H1 (cell line): ENCODE results near the gene BLOC1S1. TPM values are rescaled to one million over a fixed set of nuclear protein-coding genes. Genes with fewer than 3 reads are reported as not detected.
A peak's percentile ranks its signal among the peaks of the same experiment; 100 is the strongest.

Source experiments
- CTCF ChIA-PET: fragments of 300-600 bp; sonication (Branson Sonifier 250); formaldehyde crosslinking; loops from one replicate; lab custom pipeline; 2021; ENCODE audit not compliant: partially characterized antibody; lab: Charles Lee
- POLR2A ChIA-PET: fragments of 300-600 bp; sonication (Branson Sonifier 250); formaldehyde crosslinking; loops from one replicate; lab custom pipeline; 2021; ENCODE audit warnings: inconsistent platforms; ENCODE audit not compliant: partially characterized antibody; lab: Charles Lee
- DNase-seq, 2 experiments: peaks; one replicate each; pipeline versions ENCODE4 v3.0.0 to v3.0.0-alpha.2; 2010 to 2022; ENCODE audit warnings: low spot score in 2 of 2, low read depth in 1 of 2, mixed read lengths in 1 of 2
- FAIRE-seq: peaks from 2 replicates; lab custom pipeline; 2011; peaks lifted over from hg19 to GRCh38; lab: Jason Lieb, UNC
- H2AFZ ChIP-seq: 2 replicates; pipeline ENCODE4 v1.8.1; 2012; ENCODE audit warnings: low read length, inconsistent platforms
- H2AK5ac ChIP-seq: 2 replicates; pipeline ENCODE4 v1.6.1; 2013; ENCODE audit warnings: low read depth, low read length
- H2BK120ac ChIP-seq: replicated peaks from 2 replicates; pipeline ENCODE3; 2013; ENCODE audit warnings: low read depth, low read length, inconsistent platforms
- H2BK12ac ChIP-seq: 2 replicates; pipeline ENCODE4 v1.6.1; 2013; ENCODE audit warnings: low read depth, low read length
- H2BK15ac ChIP-seq: 2 replicates; pipeline ENCODE4 v1.6.1; 2013; ENCODE audit warnings: low read length
- H2BK20ac ChIP-seq: 2 replicates; pipeline ENCODE4 v1.6.1; 2013; ENCODE audit warnings: low read length
- H2BK5ac ChIP-seq: 2 replicates; pipeline ENCODE4 v1.6.1; 2013; ENCODE audit warnings: low read depth, low read length
- H3K14ac ChIP-seq: 2 replicates; pipeline ENCODE4 v1.6.1; 2013; ENCODE audit warnings: inconsistent platforms; ENCODE audit not compliant: insufficient read length
- H3K18ac ChIP-seq: 2 replicates; pipeline ENCODE4 v1.6.1; 2013; ENCODE audit warnings: low read length; ENCODE audit errors: extremely low read depth
- H3K23ac ChIP-seq: 2 replicates; pipeline ENCODE4 v1.6.1; 2013; ENCODE audit warnings: inconsistent platforms; ENCODE audit not compliant: insufficient read length
- H3K23me2 ChIP-seq: 2 replicates; pipeline ENCODE4 v1.6.1; 2013; ENCODE audit warnings: low read depth, low read length
- H3K27ac ChIP-seq: 2 replicates; pipeline ENCODE4 v1.6.1; 2011; ENCODE audit warnings: low read depth, low read length, inconsistent platforms
- H3K27me3 ChIP-seq, 4 experiments: replicated peaks in 1 of 4; 1 replicate in 1 of 4; 2 replicates in 3 of 4; pipeline versions ENCODE4 v1.6.1 to v1.8.1; 2011 to 2013; ENCODE audit warnings: low read length in 3 of 4, mild to moderate bottlenecking in 3 of 4, inconsistent platforms in 2 of 4, mixed read lengths in 2 of 4, moderate library complexity in 1 of 4; ENCODE audit not compliant: control insufficient read depth in 3 of 4, insufficient read depth in 3 of 4; ENCODE audit errors: extremely low read depth in 1 of 4
- H3K36me3 ChIP-seq, 4 experiments: 2 replicates each; pipeline versions ENCODE4 v1.6.1 to v1.8.1; 2011 to 2013; ENCODE audit warnings: mild to moderate bottlenecking in 4 of 4, low read length in 3 of 4, moderate library complexity in 2 of 4, control low read depth in 1 of 4, inconsistent platforms in 1 of 4; ENCODE audit not compliant: insufficient read depth in 4 of 4, control insufficient read depth in 2 of 4
- H3K4ac ChIP-seq: replicated peaks from 2 replicates; pipeline ENCODE3; 2013; ENCODE audit warnings: low read length, low read depth, mixed read lengths, inconsistent platforms; ENCODE audit not compliant: insufficient read length
- H3K4me1 ChIP-seq, 4 experiments: replicated peaks in 1 of 4; 1 replicate in 1 of 4; 2 replicates in 3 of 4; pipeline versions ENCODE4 v1.6.1 to v1.8.1; 2011 to 2013; ENCODE audit warnings: low read length in 3 of 4, inconsistent platforms in 2 of 4, mixed read lengths in 1 of 4; ENCODE audit not compliant: insufficient read depth in 4 of 4, control insufficient read depth in 3 of 4
- H3K4me2 ChIP-seq, 2 experiments: 2 replicates each; pipeline versions ENCODE4 v1.6.1 to v1.8.1; 2011 to 2013; ENCODE audit warnings: low read depth in 2 of 2, low read length in 2 of 2, control low read depth in 1 of 2, inconsistent platforms in 1 of 2, mild to moderate bottlenecking in 1 of 2; ENCODE audit not compliant: insufficient read depth in 1 of 2
- H3K4me3 ChIP-seq, 4 experiments: fragments of 200-600, 300-600 bp in 1 of 4; sonication (generic), shearing (Covaris generic), sonication (Bioruptor Twin) in 1 of 4; 2 replicates each; pipeline versions ENCODE4 v1.5.1 to v1.8.1; 2011 to 2016; ENCODE audit warnings: low read length in 4 of 4, low read depth in 3 of 4, control low read depth in 2 of 4, inconsistent platforms in 2 of 4, mild to moderate bottlenecking in 2 of 4, mixed read lengths in 1 of 4, moderate library complexity in 1 of 4; ENCODE audit not compliant: insufficient read depth in 2 of 4; ENCODE audit errors: extremely low read depth in 1 of 4
- H3K56ac ChIP-seq: replicated peaks from 2 replicates; pipeline ENCODE3; 2013; ENCODE audit warnings: low read depth, mild to moderate bottlenecking, mixed read lengths, low read length, inconsistent platforms; ENCODE audit not compliant: insufficient read length
- H3K79me1 ChIP-seq: 2 replicates; pipeline ENCODE4 v1.6.1; 2013; ENCODE audit warnings: low read depth, low read length, control low read depth
- H3K79me2 ChIP-seq, 2 experiments: 2 replicates each; pipeline versions ENCODE4 v1.6.1 to v1.8.1; 2012 to 2013; ENCODE audit warnings: low read length in 2 of 2, mild to moderate bottlenecking in 2 of 2, inconsistent platforms in 1 of 2; ENCODE audit not compliant: insufficient read depth in 2 of 2, control insufficient read depth in 1 of 2
- H3K9ac ChIP-seq, 4 experiments: replicated peaks in 1 of 4; 1 replicate in 1 of 4; 2 replicates in 3 of 4; pipeline versions ENCODE4 v1.6.1 to v1.8.1; 2011 to 2013; ENCODE audit warnings: low read depth in 3 of 4, low read length in 3 of 4, control low read depth in 2 of 4, mild to moderate bottlenecking in 2 of 4, moderate library complexity in 2 of 4, inconsistent platforms in 1 of 4; ENCODE audit errors: extremely low read depth in 1 of 4
- H3K9me3 ChIP-seq, 2 experiments: 2 replicates each; pipeline versions ENCODE4 v1.6.1 to v1.8.1; 2012 to 2013; ENCODE audit warnings: mild to moderate bottlenecking in 2 of 2, moderate library complexity in 2 of 2, control low read depth in 1 of 2, inconsistent platforms in 1 of 2, low read depth in 1 of 2, low read length in 1 of 2, mixed read lengths in 1 of 2; ENCODE audit not compliant: insufficient read depth in 2 of 2
- H4K20me1 ChIP-seq, 2 experiments: replicated peaks in 1 of 2; 2 replicates each; pipeline versions ENCODE3 to v1.8.1; 2011 to 2013; ENCODE audit warnings: inconsistent platforms in 2 of 2, low read length in 2 of 2, mild to moderate bottlenecking in 1 of 2; ENCODE audit not compliant: insufficient read depth in 2 of 2, control insufficient read depth in 1 of 2
- H4K5ac ChIP-seq: 2 replicates; pipeline ENCODE4 v1.6.1; 2013; ENCODE audit warnings: low read length, low read depth, mixed read lengths, inconsistent platforms; ENCODE audit not compliant: insufficient read length
- H4K8ac ChIP-seq: 2 replicates; pipeline ENCODE4 v1.8.0; 2013; ENCODE audit warnings: mild to moderate bottlenecking, moderate library complexity, low read length, inconsistent platforms; ENCODE audit not compliant: insufficient read depth; ENCODE audit errors: extremely low read depth
- H4K91ac ChIP-seq: replicated peaks from 2 replicates; pipeline ENCODE3; 2013; ENCODE audit warnings: low read length, mixed read lengths, inconsistent platforms; ENCODE audit not compliant: insufficient read length
- RAD21 ChIP-seq, 2 experiments: IDR thresholded peaks in 1 of 2; conservative IDR thresholded peaks in 1 of 2; 2 replicates each; pipeline ENCODE4 v1.6.1; 2011; ENCODE audit warnings: low read depth in 2 of 2, low read length in 2 of 2, improper control_type of control experiment in 1 of 2, inconsistent platforms in 1 of 2, mild to moderate bottlenecking in 1 of 2, moderate library complexity in 1 of 2
- ZNF274 ChIP-seq: IDR thresholded peaks from 2 replicates; pipeline ENCODE4 v1.7.0; 2012; ENCODE audit warnings: low read length, borderline replicate concordance; ENCODE audit errors: extremely low read depth
- WGBS, 2 experiments: shearing (Covaris generic) in 1 of 2; methylation state at CpG; one replicate each; pipeline versions ENCODE4 v1.1.6 to v1.1.7; 2013 to 2015; ENCODE audit warnings: low lambda C conversion rate in 2 of 2, mixed read lengths in 2 of 2, inconsistent platforms in 1 of 2, low coverage in 1 of 2, missing lambda C conversion rate in 1 of 2; ENCODE audit not compliant: insufficient replicate concordance in 2 of 2, insufficient coverage in 1 of 2, insufficient read length in 1 of 2; ENCODE audit errors: extremely low coverage in 1 of 2, missing lambda C conversion rate in 1 of 2; 5-methylcytosine and 5-hydroxymethylcytosine counted together
- polyA plus RNA-seq, 7 experiments: library from polyadenylated mRNA; depleted of rRNA in 3 of 7; stranded (reverse) in 5 of 7; unstranded in 2 of 7; fragments of >200 nt in 5 of 7; fragments of 200-250 nt in 2 of 7; gene quantifications; 1 replicate in 5 of 7; 2 replicates in 1 of 7; 4 replicates in 1 of 7; pipeline versions ENCODE4 v1.2.1 to v1.2.3, GENCODE V29; 2011 to 2013; ENCODE audit warnings: missing spikeins in 2 of 7, mixed read lengths in 2 of 7
- total RNA-seq: library from RNA; stranded (reverse); fragmentation: NEBNext Ultra II Directional; extraction: Animal tissue kit (Norgen Biotek cat#: 25700); gene quantifications from 2 replicates; pipeline ENCODE4 v1.2.1, GENCODE V29; 2021
- TF ChIP-seq, protein P1 (sequence below), 3 experiments: IDR thresholded peaks; 1 replicate in 2 of 3; 2 replicates in 1 of 3; pipeline versions ENCODE4 v1.5.1 to v1.6.1; 2011; ENCODE audit warnings: low read length in 3 of 3, mild to moderate bottlenecking in 3 of 3, inconsistent platforms in 2 of 3, low read depth in 1 of 3, moderate library complexity in 1 of 3; ENCODE audit not compliant: insufficient read depth in 1 of 3; ENCODE audit errors: control extremely low read depth in 1 of 3

Gene BLOC1S1
- total and polyA plus RNA-seq, 2 of the 8 experiments (the other 6 are each of a cell fraction or from before 2014, with no cell fraction given): 91.1 to 185 TPM

GRCh38 chr12:55720894-55721444 lies 5.1 kb downstream of the BLOC1S1 start:
- DNase-seq: no peak
- Histone ChIP-seq H3K79me1 (peaks cover 5% of the 10 kb centered on the region), H3K56ac (no peak overlapping the region), H3K4me2 (no peak overlapping the region), H3K4ac (no peak overlapping the region), H3K4me1 (peaks cover 4 to 27% (median 18%) of the 10 kb centered on the region in 4 experiments), H3K9ac (no peak overlapping the region), H2AK5ac (no peak overlapping the region), H3K23me2 (peaks cover 8% of the 10 kb centered on the region; the same call in 1 of the 2 replicates), H3K4me3 (no peak overlapping the region), H3K79me2 (peaks cover 0 to 9% of the 10 kb centered on the region in 2 experiments; a peak in 1 of 4 replicates), H3K14ac (no peak overlapping the region), H3K36me3 (peaks cover 6 to 19% (median 14%) of the 10 kb centered on the region in 4 experiments; a peak in 5 of 8 replicates), H4K20me1 (peaks cover 4 to 5% of the 10 kb centered on the region in 2 experiments), H2BK120ac (no peak overlapping the region), H2BK20ac (no peak overlapping the region), H3K9me3 (no peaks in the 10 kb centered on the region), H4K5ac (no peak overlapping the region), H4K8ac (0 out of 2 replicates have a peak overlapping the region, but pooled peaks have one; percentile 7), H3K27me3 (no peaks in the 10 kb centered on the region), H2BK5ac (no peak overlapping the region), H2BK15ac (no peak overlapping the region), H2AFZ (no peak overlapping the region), H3K18ac (no peak overlapping the region), H2BK12ac (peak overlapping the region; percentile 46; the same call in 1 of the 2 replicates), H4K91ac (no peak overlapping the region), H3K23ac (no peak overlapping the region), H3K27ac (no peak overlapping the region)
- ChIA-PET CTCF (interaction anchor here (0.5 to 11.1 kb wide), 11 partner anchors 9 to 89 kb away, joined by 3 to 229 read pairs (median 16); partner anchors contain the start of genes CD63 and ITGA7), POLR2A (interaction anchor here (1.1 to 8.3 kb wide), 5 partner anchors 9 to 21 kb away, joined by 3 to 103 read pairs (median 5); partner anchors contain the start of genes CD63 and ITGA7)
- no peak for FAIRE-seq
- 89% methylated on average over 9 of the region's 9 CpGs; no CpG with 5 or more reads in 1 of the 2 experiments for WGBS, 2 experiments
- TF ChIP-seq ZNF274 (no peak), RAD21 (IDR thresholded peaks at IDR 0.05 in 1 of 2, conservative IDR thresholded peaks at IDR 0.05 in 1 of 2; ENCODE audit: low read depth in 2 of 2, low read length in 2 of 2) (peak; percentile 46 to 67; a peak in 3 of 4 replicates)
- TF ChIP-seq, protein P1, sequence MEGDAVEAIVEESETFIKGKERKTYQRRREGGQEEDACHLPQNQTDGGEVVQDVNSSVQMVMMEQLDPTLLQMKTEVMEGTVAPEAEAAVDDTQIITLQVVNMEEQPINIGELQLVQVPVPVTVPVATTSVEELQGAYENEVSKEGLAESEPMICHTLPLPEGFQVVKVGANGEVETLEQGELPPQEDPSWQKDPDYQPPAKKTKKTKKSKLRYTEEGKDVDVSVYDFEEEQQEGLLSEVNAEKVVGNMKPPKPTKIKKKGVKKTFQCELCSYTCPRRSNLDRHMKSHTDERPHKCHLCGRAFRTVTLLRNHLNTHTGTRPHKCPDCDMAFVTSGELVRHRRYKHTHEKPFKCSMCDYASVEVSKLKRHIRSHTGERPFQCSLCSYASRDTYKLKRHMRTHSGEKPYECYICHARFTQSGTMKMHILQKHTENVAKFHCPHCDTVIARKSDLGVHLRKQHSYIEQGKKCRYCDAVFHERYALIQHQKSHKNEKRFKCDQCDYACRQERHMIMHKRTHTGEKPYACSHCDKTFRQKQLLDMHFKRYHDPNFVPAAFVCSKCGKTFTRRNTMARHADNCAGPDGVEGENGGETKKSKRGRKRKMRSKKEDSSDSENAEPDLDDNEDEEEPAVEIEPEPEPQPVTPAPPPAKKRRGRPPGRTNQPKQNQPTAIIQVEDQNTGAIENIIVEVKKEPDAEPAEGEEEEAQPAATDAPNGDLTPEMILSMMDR (IDR thresholded peaks at IDR 0.05; ENCODE audit: control extremely low read depth in 1 of 3, insufficient read depth in 1 of 3, low read depth in 1 of 3, low read length in 3 of 3): peak; percentile 40 to 56 (median 42)
